GM18867 (cell line): Measurements from ENCODE around the gene NUB1.

Experiments
- ATAC-seq: cut with Tn5 transposase; IDR thresholded peaks from one replicate; pipeline ENCODE4 v1.9.1; 2021; ENCODE audit warnings: mild to moderate bottlenecking, moderate library complexity; ENCODE audit not compliant: unreplicated experiment

The NUB1 gene

GRCh38 chr7:151374726-151375125 is 33.1 kb downstream of the NUB1 start:
- no peak for ATAC-seq

GRCh38 chr7:151375530-151376217 is 34.1 kb downstream of the NUB1 start:
- ATAC-seq: no peak

GRCh38 chr7:151376218-151376902 is 34.7 kb downstream of the NUB1 start:
- ATAC-seq: no peak

GRCh38 chr7:151377406-151377805 is 35.8 kb downstream of the NUB1 start:
- no peak for ATAC-seq

- ATAC-seq: no peak
Measured at GRCh38 chr7:151378011-151378410, 36.4 kb downstream of the NUB1 start.

GRCh38 chr7:151378496-151379192 is 37.0 kb downstream of the NUB1 start:
- ATAC-seq: no peak

- ATAC-seq: no peak
Measured at GRCh38 chr7:151379193-151379520, 37.5 kb downstream of the NUB1 start.

GRCh38 chr7:151379534-151380198 is 38.1 kb downstream of the NUB1 start:
- ATAC-seq: no peak

GRCh38 chr7:151380199-151381097 is 38.8 kb downstream of the NUB1 start:
- ATAC-seq: no peak

GRCh38 chr7:151381098-151381347 is 39.4 kb downstream of the NUB1 start:
- no peak for ATAC-seq

- ATAC-seq: no peak
Measured at GRCh38 chr7:151381348-151382078, 39.9 kb downstream of the NUB1 start.

GRCh38 chr7:151382079-151382885 is 40.7 kb downstream of the NUB1 start:
- no peak for ATAC-seq

- no peak for ATAC-seq
Measured at GRCh38 chr7:151383638-151384351, 42.2 kb downstream of the NUB1 start.

GRCh38 chr7:151384352-151384697 is 42.7 kb downstream of the NUB1 start:
- no peak for ATAC-seq

GRCh38 chr7:151384776-151385625 is 43.4 kb downstream of the NUB1 start:
- ATAC-seq: no peak

GRCh38 chr7:151385626-151386300 is 44.2 kb downstream of the NUB1 start:
- ATAC-seq: no peak
